ENCODE data around the gene FHDC1.

Gene FHDC1

GRCh38 chr4:153002110-153002509 is 66.0 kb downstream of the FHDC1 start:
- no peak overlapping the region for H3K4me3 ChIP-seq (ENCODE audit: low read length)
- no peak for DNase-seq (ENCODE audit: low read depth)
- no peak for TF ChIP-seq CTCF (conservative IDR thresholded peaks at IDR 0.05; ENCODE audit: low read depth, low read length)

- TF ChIP-seq CTCF (conservative IDR thresholded peaks at IDR 0.05; ENCODE audit: low read depth, low read length), result no peak
- DNase-seq (ENCODE audit: low read depth), result no peak
- no peak overlapping the region for H3K4me3 ChIP-seq (ENCODE audit: low read length)
These were observed 68.1 kb downstream of the FHDC1 start for GRCh38 chr4:153004081-153004850.

- DNase-seq (ENCODE audit: low read depth), result no peak
- TF ChIP-seq CTCF (conservative IDR thresholded peaks at IDR 0.05; ENCODE audit: low read depth, low read length), result no peak
- H3K4me3 ChIP-seq (ENCODE audit: low read length), result no peak overlapping the region
These were observed 69.8 kb downstream of the FHDC1 start for GRCh38 chr4:153005899-153006381.

- DNase-seq (ENCODE audit: low read depth), result no peak
- no peak for TF ChIP-seq CTCF (conservative IDR thresholded peaks at IDR 0.05; ENCODE audit: low read depth, low read length)
- H3K4me3 ChIP-seq (ENCODE audit: low read length), result no peak overlapping the region
These were observed 72.6 kb downstream of the FHDC1 start for GRCh38 chr4:153008578-153009199.

- no peak overlapping the region for H3K4me3 ChIP-seq (ENCODE audit: low read length)
- TF ChIP-seq CTCF (conservative IDR thresholded peaks at IDR 0.05; ENCODE audit: low read depth, low read length), result no peak
- no peak for DNase-seq (ENCODE audit: low read depth)
These were observed 74.0 kb downstream of the FHDC1 start for GRCh38 chr4:153010146-153010545.

GRCh38 chr4:153013202-153013977 is 77.3 kb downstream of the FHDC1 start:
- no peak for DNase-seq (ENCODE audit: low read depth)
- no peak for TF ChIP-seq CTCF (conservative IDR thresholded peaks at IDR 0.05; ENCODE audit: low read depth, low read length)
- no peak overlapping the region for H3K4me3 ChIP-seq (ENCODE audit: low read length)

All from retinal pigment epithelial cell (primary cell).